IMR-90 (cell line): Measurements from ENCODE around the gene LTF.

Experiments
- CHD1 ChIP-seq: IDR thresholded peaks from 2 replicates; pipeline ENCODE4 v1.6.1; 2012; ENCODE audit warnings: low read depth, low read length, improper control_type of control experiment
- MAFK ChIP-seq: IDR thresholded peaks from 2 replicates; pipeline ENCODE4 v1.6.1; 2012; ENCODE audit warnings: low read depth, low read length, improper control_type of control experiment
- MAZ ChIP-seq: IDR thresholded peaks from 2 replicates; pipeline ENCODE4 v1.6.1; 2012; ENCODE audit warnings: low read depth, mild to moderate bottlenecking, low read length, improper control_type of control experiment, moderate library complexity, borderline replicate concordance
- MXI1 ChIP-seq: IDR thresholded peaks from 2 replicates; pipeline ENCODE4 v1.6.1; 2012; ENCODE audit warnings: low read depth, mild to moderate bottlenecking, low read length, moderate library complexity, borderline replicate concordance
- POLR2A ChIP-seq: IDR thresholded peaks from 2 replicates; pipeline ENCODE4 v1.6.1; 2012; ENCODE audit warnings: mild to moderate bottlenecking, low read depth, low read length
- RAD21 ChIP-seq: IDR thresholded peaks from 2 replicates; pipeline ENCODE4 v1.6.1; 2012; ENCODE audit warnings: low read length, improper control_type of control experiment
- TF ChIP-seq, protein P1 (sequence below): conservative IDR thresholded peaks from 2 replicates; pipeline ENCODE4 v1.5.1; 2012; ENCODE audit warnings: mild to moderate bottlenecking, low read depth, low read length, improper control_type of control experiment
- TF ChIP-seq, protein P2 (sequence below): fragments of 150-350 bp; IDR thresholded peaks from 2 replicates; pipeline ENCODE4 v1.6.1; 2016; ENCODE audit warnings: low read depth, mild to moderate bottlenecking, low read length, moderate library complexity, borderline replicate concordance
- TF ChIP-seq, protein P3 (sequence below): fragments of 150-350 bp; IDR thresholded peaks from 2 replicates; pipeline ENCODE4 v1.6.1; 2017; ENCODE audit warnings: mild to moderate bottlenecking, antibody characterized with exemption, low read length, low read depth

DNA sequence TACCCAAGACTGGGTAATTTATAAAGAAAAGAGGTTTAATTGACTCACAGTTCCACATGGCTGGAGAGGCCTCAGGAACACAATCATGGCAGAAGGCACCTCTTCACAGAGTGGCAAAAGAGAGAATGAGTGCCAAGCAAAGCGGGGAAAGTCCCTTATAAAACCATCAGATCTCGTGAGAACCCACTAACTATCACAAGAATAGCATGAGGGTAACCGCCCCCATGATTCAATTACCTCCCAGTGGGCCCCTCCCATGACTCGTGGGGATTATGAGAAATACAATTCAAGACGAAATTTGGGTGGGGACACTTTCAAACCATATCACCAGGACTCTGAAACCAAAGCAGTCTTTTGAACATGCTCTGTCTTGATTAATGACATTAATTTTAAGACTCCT lies 40.1 kb upstream of the LTF start:
- TF ChIP-seq, protein P1, sequence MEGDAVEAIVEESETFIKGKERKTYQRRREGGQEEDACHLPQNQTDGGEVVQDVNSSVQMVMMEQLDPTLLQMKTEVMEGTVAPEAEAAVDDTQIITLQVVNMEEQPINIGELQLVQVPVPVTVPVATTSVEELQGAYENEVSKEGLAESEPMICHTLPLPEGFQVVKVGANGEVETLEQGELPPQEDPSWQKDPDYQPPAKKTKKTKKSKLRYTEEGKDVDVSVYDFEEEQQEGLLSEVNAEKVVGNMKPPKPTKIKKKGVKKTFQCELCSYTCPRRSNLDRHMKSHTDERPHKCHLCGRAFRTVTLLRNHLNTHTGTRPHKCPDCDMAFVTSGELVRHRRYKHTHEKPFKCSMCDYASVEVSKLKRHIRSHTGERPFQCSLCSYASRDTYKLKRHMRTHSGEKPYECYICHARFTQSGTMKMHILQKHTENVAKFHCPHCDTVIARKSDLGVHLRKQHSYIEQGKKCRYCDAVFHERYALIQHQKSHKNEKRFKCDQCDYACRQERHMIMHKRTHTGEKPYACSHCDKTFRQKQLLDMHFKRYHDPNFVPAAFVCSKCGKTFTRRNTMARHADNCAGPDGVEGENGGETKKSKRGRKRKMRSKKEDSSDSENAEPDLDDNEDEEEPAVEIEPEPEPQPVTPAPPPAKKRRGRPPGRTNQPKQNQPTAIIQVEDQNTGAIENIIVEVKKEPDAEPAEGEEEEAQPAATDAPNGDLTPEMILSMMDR, result no peak
- TF ChIP-seq POLR2A (no peak), MAFK (no peak), MXI1 (no peak), CHD1 (no peak), MAZ (no peak), RAD21 (no peak)
- TF ChIP-seq, protein P2, sequence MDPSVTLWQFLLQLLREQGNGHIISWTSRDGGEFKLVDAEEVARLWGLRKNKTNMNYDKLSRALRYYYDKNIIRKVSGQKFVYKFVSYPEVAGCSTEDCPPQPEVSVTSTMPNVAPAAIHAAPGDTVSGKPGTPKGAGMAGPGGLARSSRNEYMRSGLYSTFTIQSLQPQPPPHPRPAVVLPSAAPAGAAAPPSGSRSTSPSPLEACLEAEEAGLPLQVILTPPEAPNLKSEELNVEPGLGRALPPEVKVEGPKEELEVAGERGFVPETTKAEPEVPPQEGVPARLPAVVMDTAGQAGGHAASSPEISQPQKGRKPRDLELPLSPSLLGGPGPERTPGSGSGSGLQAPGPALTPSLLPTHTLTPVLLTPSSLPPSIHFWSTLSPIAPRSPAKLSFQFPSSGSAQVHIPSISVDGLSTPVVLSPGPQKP, result no peak
- TF ChIP-seq, protein P3, sequence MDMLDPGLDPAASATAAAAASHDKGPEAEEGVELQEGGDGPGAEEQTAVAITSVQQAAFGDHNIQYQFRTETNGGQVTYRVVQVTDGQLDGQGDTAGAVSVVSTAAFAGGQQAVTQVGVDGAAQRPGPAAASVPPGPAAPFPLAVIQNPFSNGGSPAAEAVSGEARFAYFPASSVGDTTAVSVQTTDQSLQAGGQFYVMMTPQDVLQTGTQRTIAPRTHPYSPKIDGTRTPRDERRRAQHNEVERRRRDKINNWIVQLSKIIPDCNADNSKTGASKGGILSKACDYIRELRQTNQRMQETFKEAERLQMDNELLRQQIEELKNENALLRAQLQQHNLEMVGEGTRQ, result no peak
